Colonic mucosa (tissue), 4 donors: Measurements from ENCODE around the gene BAK1. TPM values are rescaled to one million over a fixed set of nuclear protein-coding genes. Genes with fewer than 3 reads are reported as not detected.

Experiments
- DNase-seq: peaks from one replicate; pipeline ENCODE4 v3.0.0-alpha.2; 2020
- H3K27ac ChIP-seq: fragments of 200-600 bp; one replicate; pipeline ENCODE4 v1.8.0; 2021
- H3K27me3 ChIP-seq: fragments of 200-600 bp; one replicate; pipeline ENCODE4 v1.8.0; 2021
- H3K36me3 ChIP-seq: fragments of 200-600 bp; one replicate; pipeline ENCODE4 v1.8.0; 2021
- H3K4me1 ChIP-seq: fragments of 200-600 bp; one replicate; pipeline ENCODE4 v1.8.0; 2021; ENCODE audit warnings: mild to moderate bottlenecking
- H3K4me3 ChIP-seq: fragments of 200-600 bp; one replicate; pipeline ENCODE4 v1.8.0; 2021
- H3K9ac ChIP-seq, 2 donors: one replicate each; pipeline ENCODE4 v1.7.0; 2013; ENCODE audit warnings: control low read depth in 2 of 2, low read depth in 2 of 2, low read length in 2 of 2
- H3K9me3 ChIP-seq: fragments of 200-600 bp; one replicate; pipeline ENCODE4 v1.8.0; 2021
- intact Hi-C: fragments of 100-400 bp; cut with DNase I; formaldehyde crosslinking; loops from one replicate; pipeline ENCODE4 v1.14.1; 2022
- total RNA-seq, 2 donors: library from RNA; stranded (reverse); fragmentation: NEBNext Ultra II Directional in 1 of 2; extraction: Animal tissue kit (Norgen Biotek cat#: 25700) in 1 of 2; gene quantifications; one replicate each; pipeline ENCODE4 v1.2.1, GENCODE V29; 2021
- TF ChIP-seq, protein P1 (sequence below): fragments of 200-600 bp; IDR thresholded peaks from one replicate; pipeline ENCODE4 v1.8.0; 2022; ENCODE audit warnings: antibody characterized with exemption, mild to moderate bottlenecking
- donor health status: healthy.
- donor health status: DM: no; HTN: no; CAD: no.
- donor health status: DM: no; HTN: no; CAD: no.

BAK1 gene
- total RNA-seq, 2 donors from 2014 or later, result 72.1 to 76.6 TPM

DNA sequence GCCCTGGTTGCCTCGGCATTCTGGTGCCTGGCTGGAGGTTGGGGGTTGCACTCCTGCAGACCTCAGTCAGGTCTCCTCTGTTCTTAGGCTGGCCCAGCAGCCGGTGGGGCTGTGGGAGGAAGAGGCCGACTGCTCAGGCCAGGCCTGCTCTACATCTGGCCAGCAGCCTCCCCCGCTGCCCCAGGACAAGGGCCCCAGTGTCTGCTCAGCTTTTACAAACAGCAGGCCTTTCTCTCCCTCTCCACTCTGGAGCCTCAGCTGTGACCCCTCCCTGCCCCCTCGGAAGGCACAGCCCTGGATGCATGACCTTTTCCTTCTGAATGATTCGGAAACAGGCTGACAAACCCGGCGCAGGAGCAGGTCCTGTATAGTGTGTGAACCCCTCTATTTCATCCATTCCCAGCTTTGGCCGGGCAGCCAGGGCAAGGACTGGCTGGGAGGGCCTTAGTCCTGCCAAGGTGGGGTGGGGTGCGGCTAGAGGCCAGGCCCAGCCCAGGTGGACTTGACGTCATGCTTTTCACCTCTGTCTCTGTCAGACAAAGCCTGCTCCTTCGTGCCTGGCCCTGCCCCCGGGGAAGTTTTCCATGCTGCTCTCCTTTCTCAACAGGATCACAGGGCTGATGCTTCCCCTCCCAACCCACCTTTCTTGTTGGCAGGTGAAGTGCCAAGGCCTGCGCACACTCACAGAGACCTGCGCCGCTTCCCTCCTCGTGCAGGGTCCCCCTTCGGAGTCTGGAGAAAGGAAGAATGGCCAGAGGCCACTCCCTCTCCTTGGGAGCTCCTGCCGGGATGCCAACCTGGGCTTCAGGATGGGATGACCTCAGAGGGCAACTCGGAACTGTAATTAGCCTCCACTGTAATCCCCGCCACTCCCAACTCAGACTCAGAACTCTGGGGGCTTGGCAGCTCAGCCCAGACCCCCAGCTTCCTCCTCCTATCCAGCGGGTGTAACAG lies 31.0 kb upstream of the BAK1 start:
- H3K9ac ChIP-seq, result peak overlapping the region in 1 of 2 donors; percentile 21
- H3K9me3 ChIP-seq, result no peaks in the 10 kb centered on the region
- intact Hi-C loops, result no loop called here
- H3K36me3 ChIP-seq, result no peaks in the 10 kb centered on the region
- TF ChIP-seq, protein P1, sequence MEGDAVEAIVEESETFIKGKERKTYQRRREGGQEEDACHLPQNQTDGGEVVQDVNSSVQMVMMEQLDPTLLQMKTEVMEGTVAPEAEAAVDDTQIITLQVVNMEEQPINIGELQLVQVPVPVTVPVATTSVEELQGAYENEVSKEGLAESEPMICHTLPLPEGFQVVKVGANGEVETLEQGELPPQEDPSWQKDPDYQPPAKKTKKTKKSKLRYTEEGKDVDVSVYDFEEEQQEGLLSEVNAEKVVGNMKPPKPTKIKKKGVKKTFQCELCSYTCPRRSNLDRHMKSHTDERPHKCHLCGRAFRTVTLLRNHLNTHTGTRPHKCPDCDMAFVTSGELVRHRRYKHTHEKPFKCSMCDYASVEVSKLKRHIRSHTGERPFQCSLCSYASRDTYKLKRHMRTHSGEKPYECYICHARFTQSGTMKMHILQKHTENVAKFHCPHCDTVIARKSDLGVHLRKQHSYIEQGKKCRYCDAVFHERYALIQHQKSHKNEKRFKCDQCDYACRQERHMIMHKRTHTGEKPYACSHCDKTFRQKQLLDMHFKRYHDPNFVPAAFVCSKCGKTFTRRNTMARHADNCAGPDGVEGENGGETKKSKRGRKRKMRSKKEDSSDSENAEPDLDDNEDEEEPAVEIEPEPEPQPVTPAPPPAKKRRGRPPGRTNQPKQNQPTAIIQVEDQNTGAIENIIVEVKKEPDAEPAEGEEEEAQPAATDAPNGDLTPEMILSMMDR, result no peak
- H3K4me1 ChIP-seq, result peaks cover 6% of the 10 kb centered on the region
- H3K4me3 ChIP-seq, result no peak overlapping the region
- DNase-seq, result peak; percentile 64
- H3K27ac ChIP-seq, result no peak overlapping the region
- H3K27me3 ChIP-seq, result no peaks in the 10 kb centered on the region

DNA sequence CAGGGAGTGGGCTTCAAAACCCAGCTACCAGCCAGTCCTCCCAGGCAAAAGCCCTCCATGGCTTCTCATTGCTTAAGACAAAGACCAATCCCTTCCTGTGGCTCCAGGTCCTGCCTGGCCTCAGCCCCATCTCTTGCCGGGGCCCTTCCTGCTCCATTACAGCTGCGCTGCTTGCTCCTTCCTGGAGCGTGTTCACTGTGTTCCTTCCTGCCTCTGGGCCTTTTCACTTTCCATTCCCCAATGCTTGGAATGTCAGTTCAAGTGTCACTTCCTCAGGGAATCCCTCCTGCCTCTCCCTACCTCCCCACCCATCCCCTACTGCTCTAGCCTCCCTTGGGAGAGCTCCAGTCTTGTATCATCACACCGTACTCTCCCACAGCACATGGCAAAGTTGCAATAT lies 30.0 kb upstream of the BAK1 start:
- intact Hi-C loops, result no loop called here

DNA sequence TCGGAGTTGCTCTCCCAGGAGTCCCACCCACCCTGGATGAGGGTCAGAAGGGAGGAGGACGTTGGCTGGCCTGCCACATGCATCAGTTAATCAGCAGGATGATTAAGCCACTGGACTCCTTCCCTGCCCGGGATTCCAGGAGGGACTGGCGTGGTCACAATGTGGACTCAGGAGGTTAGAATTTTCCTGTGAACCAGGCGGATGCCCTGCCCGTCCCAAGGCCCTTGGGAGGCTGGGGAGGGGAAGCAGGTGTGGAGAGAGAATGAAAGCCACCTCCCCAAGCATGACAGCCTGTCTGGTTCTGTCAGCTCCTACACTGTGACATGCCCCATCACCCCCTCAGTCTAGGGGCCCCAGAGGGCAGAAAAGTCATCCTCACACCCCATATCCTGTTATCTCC lies 29.5 kb upstream of the BAK1 start:
- H3K36me3 ChIP-seq, result no peaks in the 10 kb centered on the region
- intact Hi-C loops, result no loop called here
- no peaks in the 10 kb centered on the region for H3K27me3 ChIP-seq
- TF ChIP-seq, protein P1, result no peak
- peaks cover 6% of the 10 kb centered on the region for H3K4me1 ChIP-seq
- no peak overlapping the region for H3K4me3 ChIP-seq
- no peaks in the 10 kb centered on the region for H3K9me3 ChIP-seq
- no peak overlapping the region for H3K9ac ChIP-seq
- DNase-seq, result no peak
- H3K27ac ChIP-seq, result no peak overlapping the region

More for the DNA sequence above, 30.0 kb upstream of the BAK1 start:
- H3K9ac ChIP-seq, result no peak overlapping the region
- H3K4me3 ChIP-seq, result no peak overlapping the region
- no peak overlapping the region for H3K27ac ChIP-seq
- no peaks in the 10 kb centered on the region for H3K27me3 ChIP-seq
- DNase-seq, result no peak
- no peaks in the 10 kb centered on the region for H3K9me3 ChIP-seq
- no peaks in the 10 kb centered on the region for H3K36me3 ChIP-seq
- H3K4me1 ChIP-seq, result peaks cover 6% of the 10 kb centered on the region
- TF ChIP-seq, protein P1, result no peak

DNA sequence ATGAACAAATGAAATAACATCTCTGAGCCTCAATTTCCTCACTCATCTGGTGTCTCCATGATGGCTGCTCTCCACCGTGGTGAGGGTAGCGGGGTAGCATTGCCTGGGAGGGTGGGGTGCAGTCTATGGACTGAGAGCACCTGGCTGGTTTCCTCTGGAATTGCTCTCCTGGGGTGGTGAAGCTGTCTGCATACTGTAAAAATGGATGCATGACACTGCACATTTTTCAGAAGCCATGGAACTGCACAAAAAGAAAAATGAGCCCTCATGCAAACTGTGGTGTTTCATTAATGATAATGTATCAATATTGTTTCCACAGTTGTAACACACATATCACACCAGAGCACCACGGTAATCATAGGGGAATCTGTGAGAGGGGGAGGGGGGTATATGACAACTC lies 28.9 kb upstream of the BAK1 start:
- Histone ChIP-seq H3K36me3 (no peaks in the 10 kb centered on the region), H3K27me3 (no peaks in the 10 kb centered on the region), H3K4me1 (peaks cover 6% of the 10 kb centered on the region), H3K4me3 (no peak overlapping the region), H3K27ac (no peak overlapping the region), H3K9me3 (no peaks in the 10 kb centered on the region), H3K9ac (no peak overlapping the region)
- intact Hi-C loops, result no loop called here
- no peak for DNase-seq
- TF ChIP-seq, protein P1, result no peak

DNA sequence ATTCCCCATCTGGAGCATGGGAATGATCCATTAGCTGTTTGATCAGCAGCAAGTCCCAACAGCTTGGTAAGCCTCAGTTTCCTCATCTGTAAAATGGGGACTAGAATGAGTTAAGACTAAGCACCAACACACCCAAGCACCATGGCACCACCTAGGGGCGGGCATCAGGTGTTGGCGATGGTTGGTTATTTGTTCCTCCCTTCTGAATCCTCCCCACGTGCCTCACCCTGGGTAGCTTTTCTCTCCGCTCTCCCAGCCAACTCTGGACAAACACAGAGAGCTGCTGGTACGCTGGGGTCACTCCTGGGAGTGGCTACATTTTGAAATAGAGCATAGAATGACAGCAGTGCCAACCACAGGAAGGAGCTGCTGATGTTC lies 27.7 kb upstream of the BAK1 start:
- Histone ChIP-seq H3K4me3 (no peak overlapping the region), H3K9me3 (no peaks in the 10 kb centered on the region), H3K4me1 (peaks cover 6% of the 10 kb centered on the region), H3K9ac (no peak overlapping the region), H3K36me3 (no peaks in the 10 kb centered on the region), H3K27me3 (no peaks in the 10 kb centered on the region), H3K27ac (no peak overlapping the region)
- intact Hi-C loops, result no loop called here
- DNase-seq, result peak; percentile 69
- TF ChIP-seq, protein P1, result peak; percentile 47
